UCSD-AML1 (cell line): ENCODE data around the gene TSPOAP1.

Experiments
- DNase-seq: peaks from one replicate; lab custom pipeline; 2025; ENCODE audit not compliant: unreplicated experiment; lab: John Stamatoyannopoulos, UW

Gene TSPOAP1

DNA sequence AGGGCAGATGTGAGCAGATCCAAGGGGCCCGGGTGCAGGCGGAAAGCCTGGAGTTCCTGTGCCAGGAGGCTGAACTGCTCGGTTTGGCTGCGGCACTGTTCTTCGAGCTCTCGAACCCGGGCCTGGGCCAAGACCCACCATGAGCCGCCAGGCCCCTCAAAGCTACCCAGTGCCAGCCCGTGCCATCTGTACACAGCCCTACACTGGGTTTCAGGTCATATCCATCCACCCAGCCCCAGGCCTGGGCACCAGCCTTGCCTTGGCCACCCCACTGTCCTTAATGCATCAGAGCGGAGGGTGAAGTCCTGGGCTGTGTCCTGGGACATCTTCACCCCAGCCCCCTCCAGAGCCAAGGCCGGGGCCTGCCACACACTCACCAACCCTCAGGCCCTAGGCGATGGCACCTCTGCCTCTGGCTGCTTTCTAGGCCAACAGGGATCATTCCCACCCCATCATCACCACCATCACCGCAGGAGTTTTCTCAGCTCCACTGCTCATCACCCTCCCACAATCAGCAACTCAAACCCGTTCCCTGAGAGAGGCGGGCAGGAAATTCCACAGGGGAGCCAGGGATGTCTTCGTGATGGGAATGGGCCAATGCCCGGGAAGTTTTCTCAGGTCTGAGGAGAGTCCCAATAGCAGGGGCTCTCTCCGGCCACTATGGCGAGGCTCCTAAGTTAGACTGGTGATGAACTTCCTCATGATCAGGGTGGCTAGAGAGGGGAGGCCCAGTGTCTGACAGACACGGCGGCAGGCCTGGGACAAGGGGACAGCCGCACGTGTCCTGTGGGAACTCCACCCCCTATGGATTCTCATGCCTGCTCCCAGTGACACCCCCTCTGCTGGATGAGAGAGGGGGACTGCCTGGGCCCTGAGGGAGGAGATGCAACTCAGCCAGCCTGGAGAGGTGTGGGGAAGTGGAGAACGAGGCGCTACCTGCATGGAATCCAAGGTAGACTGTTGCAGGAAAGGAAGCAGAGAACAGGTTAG lies 9.1 kb downstream of the TSPOAP1 start:
- DNase-seq, result no peak

DNA sequence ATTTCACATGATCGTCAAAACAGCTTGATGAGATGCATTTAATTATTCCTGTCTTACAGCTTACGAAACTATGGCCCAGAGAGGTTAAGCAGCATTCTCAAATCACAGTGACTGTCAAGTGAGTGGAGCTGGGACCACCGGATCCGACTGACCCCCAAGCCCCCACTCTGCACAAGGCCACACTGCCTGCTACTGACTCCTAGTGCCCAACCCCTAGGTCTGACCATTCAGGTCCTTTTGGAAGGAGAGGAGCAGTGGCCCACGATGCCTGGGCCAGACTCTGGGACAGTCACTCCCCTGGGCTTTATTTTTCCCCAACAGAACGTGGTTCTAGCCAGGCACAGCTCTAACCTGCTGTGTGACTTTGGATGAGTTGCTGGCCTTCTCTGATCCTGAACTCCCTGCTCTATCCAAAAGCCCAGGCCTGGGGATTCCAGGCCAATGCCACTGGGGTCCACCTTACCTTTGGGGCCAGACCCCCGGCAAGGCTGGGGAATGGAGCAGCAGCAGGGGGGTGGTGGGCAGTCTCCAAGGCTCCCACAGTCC lies 9.9 kb downstream of the TSPOAP1 start:
- no peak for DNase-seq

DNA sequence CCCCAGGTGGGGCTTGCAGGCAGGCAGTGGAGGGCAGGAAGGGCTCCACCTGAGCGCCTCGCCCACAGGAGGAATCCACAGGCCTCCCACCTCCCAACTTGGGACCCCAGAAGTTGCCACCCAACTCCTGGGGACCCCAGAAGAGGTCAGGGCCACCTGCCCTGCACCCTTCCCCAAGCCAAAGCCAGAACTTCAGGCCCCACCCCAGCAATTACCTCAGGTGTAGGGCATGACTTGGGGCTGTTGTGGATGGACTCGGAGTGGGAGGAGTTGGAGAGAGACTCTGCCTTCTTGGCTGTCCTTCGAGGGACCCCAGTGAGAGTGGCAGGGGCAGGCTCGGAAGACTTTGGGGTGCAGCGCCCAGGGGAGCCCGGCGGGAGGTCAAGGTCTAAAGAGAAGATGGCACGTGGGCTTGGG lies 10.5 kb downstream of the TSPOAP1 start:
- DNase-seq, result no peak

DNA sequence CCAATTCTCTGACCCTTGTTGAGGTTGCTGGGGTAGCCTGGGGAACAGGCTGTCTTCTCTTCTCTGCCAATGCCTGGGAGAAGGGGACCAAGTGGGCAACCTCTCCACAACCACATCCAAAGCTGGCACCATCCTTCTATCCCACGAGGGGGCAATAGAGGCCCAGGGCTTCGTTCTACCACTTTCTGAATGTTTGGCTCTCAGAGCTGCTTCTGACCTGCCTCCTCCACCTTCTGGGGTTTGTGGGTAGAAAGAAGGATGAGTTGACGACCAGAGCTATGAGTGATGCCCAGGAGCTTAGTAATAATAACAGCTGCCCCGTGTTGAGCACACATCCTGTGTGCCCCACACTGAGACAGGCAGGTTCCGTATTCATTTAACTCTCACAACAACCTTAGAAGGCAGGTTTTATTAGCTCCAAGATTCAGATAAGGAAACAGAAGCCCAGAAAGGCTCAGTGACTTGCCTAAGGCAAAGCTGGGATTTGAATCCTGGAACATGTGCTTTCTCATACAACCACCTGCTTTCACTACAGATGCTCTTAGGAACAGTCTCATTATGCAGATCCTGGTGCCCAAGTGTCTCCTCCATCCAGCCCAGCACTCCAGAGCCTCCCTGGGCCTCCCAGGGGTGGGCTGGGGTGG lies 11.1 kb downstream of the TSPOAP1 start:
- no peak for DNase-seq

DNA sequence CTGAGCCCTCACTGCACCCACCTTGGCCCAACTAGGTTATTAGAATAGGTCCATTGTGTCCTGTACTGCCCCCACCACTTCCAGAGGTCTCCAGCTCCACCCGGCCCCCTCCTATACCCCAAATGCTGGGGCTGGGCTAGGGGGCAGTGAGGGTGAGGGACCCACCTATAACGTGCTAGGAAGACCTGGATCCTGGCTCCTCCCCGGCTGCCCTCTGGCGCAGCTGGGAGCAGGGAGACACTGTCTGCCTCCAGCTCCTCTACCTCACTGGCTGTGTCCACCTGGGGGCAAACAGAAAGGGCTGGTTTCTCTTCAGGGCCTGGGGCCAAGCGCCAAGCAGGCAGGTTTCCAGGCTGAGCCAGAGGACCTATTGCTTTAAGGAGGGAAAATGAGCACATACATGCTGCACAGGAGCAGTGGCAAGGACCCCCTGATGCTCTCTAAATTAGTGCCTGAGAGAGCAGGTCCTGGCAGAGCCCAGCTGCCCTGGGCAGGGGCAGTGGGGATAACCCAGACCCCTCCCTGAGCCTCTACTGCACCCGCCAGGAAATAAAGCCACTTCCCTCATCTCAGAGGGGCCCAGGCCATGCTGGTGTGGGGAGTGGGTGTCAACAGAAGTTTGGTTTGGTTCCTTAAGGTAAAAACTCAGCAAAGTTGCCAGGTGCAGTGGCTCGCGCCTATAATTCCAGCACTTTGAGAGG lies 12.2 kb downstream of the TSPOAP1 start:
- no peak for DNase-seq

DNA sequence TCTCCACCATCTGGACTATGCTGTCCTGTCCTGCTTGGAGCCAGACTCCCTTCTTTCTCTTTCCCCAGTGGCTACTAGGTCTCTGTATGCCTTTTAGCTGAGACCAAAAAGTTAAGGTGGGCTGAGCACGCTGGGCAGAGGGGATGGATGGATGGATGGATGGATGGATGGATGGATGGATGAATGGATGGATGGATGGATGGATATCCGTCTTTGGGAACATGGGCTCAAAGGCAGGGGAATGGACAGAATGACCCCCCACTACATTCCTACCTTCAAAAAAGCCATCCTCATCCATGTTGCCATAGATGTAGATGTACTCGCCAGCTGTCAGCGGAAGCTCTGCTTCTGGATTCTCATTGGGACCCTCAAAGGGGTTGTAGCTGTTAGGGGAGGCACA lies 12.8 kb downstream of the TSPOAP1 start:
- DNase-seq, result no peak

DNA sequence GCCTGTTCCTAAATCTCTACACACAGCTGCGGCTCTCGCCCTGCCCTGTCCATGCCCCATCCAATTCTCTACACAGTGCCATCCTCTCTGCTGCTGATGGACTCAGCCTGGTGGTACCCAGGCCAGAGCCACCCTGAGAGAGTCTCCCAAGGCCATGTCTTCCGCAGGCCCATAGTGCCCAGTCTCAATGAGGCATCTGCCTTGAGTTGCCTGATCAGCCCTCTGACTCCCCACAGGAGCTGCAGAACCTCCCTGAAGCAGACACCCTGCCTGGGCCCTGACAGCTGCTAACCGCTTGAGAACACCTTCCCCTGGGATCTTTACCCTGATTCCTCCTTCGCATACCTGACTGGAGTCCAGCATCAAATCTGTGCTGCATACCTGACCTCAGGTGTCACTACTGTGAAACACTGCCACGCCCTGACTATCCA lies 13.3 kb downstream of the TSPOAP1 start:
- no peak for DNase-seq

DNA sequence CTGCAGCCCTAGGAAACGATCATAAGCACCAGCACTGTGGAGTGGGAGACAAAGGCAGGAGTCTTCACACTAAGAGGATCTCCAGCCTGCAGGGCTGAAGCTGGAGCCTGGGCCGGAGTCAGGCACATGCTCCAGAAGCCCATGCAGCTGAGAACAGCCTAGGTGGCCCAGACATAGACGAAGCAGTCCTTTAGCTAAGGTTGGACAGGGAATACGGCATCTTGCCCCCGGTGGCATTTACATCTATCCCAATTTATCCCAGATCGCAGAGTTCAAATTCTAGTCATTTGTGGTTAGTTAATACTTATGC lies 13.9 kb downstream of the TSPOAP1 start:
- no peak for DNase-seq

DNA sequence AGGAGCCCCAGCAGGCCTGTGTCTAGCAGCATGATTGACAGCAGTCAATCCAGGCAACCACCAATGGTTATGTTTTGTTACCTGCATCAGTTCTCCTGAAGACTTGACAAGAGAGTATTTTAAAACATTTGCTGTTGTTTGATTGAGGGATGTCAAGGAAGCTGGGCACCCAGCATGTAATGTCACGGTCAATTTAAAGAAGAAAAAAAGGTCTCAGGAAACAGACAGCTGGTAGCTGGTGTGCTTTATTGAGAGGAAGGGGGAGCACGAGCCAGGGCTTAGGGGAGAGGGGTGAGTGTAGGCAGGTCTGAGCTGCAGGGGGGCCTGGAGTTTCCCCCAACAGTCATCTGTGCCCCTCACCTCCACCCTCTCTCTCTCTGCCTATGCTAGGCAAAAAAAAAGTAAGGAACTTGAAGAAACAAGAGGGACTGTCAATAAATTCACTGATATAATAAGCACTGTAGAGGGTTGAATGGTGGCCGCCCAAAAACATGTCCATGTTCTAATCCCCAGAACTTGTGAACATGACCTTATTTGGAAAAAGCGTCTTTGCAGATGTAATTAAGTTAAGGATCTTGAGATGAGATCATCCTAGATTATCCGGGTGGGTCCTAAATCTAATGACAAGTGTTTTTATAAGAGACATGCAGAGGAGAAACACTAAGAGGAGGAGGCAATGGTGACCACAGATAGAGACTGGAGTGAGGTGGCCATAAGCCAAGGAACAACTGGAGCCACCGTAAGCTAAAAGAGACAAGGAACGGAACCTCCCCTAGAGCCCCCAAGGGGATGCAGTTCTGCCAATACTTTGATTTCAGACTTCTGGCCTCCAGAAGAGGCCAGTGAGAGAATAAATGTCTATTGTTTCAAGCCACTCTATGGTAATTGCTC lies 14.5 kb downstream of the TSPOAP1 start:
- DNase-seq, result no peak

DNA sequence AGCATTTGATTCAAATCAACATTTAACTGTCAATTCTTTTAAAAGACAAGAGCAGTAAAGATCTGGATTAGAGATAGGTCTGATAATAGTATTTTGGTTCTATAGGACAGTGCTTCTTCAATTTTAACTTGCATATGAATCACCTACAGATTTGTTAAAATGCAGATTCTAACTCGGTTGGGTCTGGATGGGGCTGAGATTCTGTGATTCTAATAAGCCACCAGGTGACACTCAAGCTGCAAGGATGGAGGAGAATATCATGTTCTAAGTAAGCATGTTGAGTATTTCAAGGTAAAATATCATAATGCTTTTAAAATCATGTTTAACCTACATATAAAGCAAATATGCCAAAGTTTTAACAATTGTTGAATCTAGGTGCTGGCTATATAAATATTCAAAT lies 15.8 kb downstream of the TSPOAP1 start:
- DNase-seq, result no peak

DNA sequence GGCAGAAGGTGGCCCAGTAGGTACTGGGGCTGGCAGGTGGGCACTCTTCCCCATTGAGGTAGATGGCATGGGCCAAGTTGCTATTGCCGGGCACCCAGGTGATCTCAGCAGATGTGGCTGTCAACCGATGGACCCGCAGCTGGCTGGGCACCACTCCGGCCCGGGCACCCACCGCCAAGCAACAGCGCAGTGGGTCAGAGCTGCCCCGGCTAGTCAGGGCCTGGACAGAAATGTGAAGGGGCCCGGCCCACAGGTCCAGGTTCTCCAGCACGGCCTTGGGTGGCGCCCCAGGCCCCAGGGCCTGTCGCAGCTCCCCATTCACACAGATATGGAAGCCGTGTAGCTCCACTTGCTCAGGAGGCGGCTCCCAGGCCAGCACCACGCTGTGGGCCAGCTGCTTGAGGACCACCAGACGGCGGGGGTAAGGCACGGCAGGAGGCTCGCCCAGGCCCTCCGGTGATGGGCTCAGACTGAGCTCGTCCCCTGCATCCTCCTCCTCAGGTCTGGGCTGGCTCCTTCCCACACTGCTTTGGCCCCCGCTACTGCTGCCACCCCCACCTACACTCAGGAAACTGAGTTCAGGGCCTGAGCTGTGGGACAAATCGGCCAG lies 16.5 kb downstream of the TSPOAP1 start:
- DNase-seq, result no peak

DNA sequence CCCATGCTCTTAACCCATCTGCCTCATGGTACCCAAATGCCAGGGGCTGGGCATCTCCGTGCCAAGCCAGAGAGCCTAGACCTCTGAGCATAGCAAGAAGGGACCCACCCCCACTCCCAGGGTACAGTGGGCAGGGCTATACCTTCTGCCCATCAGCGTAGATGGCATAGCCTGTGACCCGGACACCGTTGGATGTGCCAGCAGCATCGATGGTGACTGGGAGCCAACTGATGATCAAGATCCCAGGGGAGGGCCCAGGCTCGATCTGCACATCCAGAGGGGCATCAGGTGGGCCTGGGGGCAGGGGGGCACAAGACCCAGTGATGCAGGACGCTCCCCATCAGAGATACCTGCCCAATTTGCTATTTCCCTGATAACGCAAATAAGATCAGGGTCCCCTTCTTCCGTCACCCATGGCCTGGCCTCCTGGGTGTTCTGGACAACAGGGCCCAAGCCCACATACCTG lies 17.1 kb downstream of the TSPOAP1 start:
- DNase-seq, result no peak

DNA sequence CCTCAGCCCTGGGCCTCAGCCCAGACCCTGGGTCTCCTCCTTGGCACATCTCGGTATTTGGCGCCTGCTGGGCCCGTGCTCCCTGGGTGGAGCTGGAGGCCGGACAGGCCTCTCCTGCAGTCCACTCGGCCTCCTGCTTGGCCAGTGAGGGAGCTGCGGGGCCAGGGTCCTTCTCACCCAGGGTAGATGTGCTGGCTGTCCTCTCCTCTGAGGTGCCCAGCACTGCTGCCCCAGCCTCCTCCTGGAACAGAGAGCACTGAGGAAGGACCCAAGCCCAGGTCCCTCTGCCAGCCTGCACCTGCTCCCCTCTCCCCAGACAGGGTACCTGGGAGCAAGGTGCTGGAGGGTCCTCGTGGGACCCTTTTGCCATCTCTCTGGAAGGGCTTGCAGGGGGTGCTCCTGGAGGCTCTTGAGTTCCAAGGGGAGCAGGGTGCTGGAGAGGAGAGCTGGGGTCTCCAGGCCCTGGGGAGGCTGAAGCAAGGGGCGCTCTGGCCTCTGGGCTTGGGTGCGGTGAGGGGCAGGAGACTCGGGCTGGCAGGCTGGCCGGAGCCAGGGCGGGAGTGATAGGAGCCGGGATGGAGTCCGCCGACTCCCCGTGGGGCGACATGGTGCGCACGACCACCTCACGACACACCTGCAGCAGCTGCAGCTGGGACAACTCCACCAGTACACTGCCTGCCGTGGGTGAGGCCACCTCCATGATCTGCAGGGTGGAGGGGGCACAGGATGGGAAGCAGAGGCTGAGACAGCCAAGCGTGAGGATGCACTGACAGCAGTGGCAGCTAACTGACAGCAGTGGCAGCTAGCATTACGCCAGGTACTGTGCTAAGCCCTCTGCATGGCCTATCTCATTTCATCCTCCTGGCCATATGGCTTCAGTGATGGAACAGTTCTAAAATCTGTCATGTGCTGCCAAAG lies 17.8 kb downstream of the TSPOAP1 start:
- no peak for DNase-seq

DNA sequence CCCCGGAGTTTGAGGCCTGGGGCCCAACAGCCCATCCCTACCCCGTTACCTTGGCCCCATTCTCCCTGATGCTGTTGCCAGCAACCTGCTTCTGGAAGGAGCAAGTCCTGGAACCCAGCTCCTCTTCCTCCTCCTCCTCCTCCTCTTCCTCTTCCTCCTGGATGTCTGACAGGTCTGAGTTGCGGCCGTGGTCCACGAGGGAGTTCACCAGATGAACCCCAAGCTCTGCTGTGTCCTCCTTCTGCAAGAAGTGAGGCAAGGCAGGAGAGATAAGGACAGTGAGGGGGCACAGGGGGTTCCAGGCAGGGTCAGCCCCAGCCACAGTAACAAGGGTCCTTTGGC lies 18.7 kb downstream of the TSPOAP1 start:
- no peak for DNase-seq

DNA sequence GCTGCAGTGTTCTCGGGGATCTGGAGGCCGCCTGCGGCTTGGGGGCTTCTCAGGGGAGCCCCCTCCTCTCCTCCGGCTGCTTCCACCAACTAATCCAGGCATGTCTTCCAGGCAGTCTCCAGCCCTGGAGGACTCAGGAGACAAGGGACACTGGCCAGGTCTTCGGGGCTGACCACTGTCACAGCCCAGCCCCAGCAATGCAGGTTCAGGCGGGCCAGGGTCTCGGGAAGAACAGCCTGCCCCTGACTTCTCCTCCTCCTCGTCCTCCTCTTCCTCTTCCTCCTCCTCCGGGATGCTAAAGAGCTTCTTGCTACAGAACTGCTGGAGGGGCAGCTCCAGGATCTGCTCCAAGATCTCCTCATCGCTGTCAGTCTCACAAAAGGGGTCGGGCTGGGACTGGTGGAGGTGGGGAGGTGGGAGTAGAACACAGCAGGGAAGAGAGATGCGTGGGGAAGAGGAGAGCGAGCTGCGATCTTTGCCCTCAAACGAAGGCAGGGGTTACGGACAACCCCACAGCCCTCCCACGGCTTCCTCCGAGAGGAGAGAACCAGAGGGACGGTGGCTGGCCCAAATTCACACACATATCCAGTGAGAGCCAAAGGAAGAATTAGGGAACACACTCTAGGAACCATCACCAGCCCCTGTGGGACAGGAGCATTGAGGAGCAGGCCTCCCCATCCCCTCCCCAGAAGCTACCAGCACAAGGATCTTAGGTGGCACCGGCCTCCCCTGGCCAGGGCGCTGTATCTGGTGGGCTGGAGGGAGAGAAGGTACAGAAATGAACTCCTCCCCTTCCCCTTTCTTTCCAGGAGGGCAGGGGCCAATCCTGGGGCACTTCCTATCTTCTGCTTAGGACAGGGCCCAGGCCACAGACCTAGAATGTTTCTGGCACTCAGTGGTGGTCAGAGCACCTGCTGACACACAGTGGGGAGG lies 19.3 kb downstream of the TSPOAP1 start:
- no peak for DNase-seq

DNA sequence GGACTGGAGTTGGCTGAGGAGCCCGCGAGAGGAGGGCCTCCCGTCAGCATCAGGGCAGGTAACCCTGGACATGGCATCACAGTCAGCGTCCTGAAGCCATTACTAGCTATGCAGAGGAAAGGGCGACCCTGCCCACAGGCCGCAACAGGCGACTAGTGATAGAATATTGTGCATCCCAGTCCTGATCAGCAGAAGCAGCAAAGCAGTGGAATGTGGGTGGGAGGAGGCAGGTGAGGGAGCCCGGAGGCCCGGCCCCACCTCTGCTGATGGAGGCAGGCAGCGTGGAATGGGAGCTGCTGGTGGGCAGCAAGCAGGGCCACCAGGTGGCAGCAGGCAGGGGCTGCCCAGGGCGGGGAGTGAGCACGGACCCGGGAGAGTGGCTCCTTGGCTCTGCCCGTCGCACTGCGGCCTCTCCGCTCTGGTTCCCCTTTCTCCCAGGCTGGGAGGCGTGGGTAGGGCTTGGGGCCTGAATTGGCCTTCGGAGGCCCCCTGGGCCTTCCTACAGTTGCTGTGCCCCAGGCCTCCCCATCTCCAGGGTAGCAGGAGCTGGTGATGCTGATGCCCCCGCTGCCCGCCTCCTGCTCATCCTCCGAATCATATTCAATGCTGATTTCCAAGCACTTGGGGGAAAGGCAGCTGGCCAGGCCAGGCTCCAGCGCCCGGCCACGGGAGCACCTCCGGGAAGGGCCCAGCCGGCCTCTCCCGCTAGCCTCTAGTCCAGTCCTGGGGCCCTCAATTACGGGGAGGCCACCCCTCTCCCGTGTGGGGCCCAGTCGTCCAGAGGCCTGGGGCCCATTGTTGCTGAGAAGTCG lies 20.2 kb downstream of the TSPOAP1 start:
- no peak for DNase-seq

DNA sequence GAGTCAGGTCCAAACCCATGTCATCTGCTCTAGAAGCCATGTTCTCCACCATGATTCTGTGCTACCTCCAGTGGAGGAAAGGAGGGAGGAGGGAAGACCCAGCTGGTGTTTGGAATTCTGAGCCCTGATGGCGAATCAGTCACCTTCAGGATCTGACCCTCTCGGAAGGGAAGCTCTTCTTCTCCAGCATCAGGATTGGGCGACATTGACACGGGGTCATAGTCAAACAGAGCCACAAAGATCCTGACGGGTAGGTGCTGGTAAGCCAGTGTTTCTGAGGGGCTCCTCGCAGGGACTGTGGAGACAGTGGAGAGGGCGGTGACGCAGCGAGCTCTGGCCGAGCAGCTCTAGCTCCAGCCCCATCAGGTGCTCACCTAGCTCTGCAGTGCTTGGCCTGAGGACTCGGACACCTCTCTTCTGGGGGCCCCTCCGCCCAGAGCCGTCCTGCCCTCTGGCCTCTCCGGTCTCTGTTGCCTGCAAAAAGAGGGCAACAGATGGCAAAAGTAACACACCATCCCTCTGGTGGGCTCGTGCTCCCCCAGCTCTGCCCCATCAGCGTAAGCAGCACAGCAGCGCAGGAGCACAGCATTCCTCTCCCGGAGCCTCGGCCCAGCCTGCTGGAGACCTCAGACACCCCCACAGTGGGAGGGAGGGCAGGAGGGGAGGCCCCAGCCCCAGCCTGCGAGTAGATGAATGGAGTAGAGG lies 21.0 kb downstream of the TSPOAP1 start:
- DNase-seq, result no peak
